ENCODE measurements around the gene CDH5. TPM values are rescaled to one million over a fixed set of nuclear protein-coding genes. Genes with fewer than 3 reads are reported as not detected.

The CDH5 gene
- total RNA-seq, 2 donors from 2014 or later = not detected

DNA sequence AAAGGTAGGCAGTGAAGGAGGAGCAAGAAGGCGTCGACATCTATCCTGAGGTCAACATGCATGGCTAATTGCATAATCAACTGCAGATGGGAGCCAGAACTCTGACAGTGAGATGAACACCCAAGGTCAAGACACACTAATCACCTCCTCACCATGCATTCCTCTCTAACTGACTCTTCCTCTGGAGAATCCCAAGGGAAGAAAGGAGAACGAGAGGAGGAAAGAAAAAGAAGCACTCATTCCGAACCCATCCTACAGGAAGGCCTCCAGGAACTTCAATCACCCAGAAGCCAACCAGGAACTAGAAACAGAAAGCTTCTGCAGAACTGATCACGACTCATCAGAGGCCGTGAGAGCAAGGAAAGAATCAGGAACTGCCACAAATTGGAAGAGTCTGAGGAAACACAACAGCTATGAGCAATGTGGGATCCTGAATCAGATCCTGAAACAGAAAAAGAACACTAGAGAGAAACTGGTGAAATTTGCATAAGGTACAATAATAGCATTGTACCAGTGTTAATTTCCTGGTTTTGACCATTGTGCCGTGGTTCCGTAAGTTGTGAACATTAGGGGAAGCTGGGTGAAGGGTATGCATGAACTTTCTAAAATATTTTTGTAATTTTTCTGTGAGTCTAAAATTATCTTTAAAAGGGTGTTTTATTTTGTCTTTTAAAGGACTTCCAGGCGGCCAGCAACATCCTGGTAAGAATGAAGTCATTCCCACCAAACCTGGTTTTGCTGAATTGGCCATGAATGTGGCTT is 50.6 kb downstream of the CDH5 start:
- DNase-seq (ENCODE audit: low spot score in 2 of 2) = no peak
- no peak for ATAC-seq
- Mint-ChIP-seq H3K36me3 (no peaks in the 10 kb centered on the region), H3K9me3 (peaks cover 0 to 8% of the 10 kb centered on the region in 2 donors), H3K27ac (no peak overlapping the region)

DNA sequence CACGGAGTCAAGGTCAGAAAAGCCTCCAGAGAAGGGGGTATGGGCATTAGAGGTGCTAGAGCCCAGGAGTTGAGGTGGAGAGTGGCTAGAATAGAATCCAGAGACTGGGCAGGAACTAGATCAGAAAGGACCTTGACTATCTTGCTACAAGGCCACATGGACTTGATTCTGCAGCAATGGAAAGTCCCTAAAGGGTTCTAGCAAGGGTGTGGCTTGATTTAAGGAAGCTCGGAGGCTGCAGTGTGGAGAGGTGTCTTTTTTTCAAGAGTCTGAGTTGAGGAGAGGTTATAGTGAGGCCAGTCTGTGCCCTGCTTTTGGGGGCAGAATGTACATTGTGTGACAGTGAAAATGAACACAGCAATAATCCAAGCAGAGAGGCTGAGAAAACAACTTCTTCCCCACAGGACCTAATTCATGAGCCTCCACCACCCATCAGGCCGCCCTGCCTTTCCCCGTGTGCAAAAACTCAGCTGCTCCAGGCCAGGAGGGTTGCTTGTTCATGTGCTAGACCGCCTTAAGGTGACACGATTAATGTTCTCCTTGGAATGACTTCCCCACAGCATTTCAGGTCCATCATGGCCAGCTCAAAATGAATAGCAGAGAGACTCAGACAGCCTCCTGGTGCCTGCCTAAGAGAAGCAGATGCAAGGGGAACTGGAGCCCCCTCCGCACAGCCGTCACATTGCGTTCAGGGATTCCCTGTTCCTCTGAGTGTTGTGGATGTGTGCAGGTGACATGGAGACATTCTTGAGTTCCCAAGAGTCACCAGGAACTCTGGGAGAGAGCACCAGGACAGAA is 51.9 kb downstream of the CDH5 start:
- ATAC-seq = no peak

DNA sequence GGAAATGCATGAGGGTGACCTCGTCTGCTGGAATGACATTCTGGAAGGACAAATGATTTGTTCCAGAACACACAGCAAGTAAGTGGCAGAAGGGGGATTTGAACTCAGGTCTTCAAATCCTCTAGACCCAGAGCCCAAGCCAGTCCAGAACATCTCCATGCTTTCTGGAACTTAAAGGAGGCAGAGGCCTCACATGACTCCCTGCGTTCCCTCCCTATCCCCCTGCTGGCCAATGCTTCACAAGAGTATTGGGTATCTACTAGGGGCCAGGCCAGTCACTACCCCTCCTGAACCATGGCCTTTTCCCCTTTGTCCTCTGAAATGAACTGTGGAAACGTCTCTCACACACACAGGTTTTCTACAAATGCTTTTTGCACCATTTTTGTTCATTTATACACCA is 53.0 kb downstream of the CDH5 start:
- Mint-ChIP-seq H3K36me3 (no peaks in the 10 kb centered on the region), H3K27ac (no peak overlapping the region), H3K9me3 (peaks cover 0 to 4% of the 10 kb centered on the region in 2 donors)
- DNase-seq (ENCODE audit: low spot score in 2 of 2) = no peak
- ATAC-seq = no peak

More for the DNA sequence above, 51.9 kb downstream of the CDH5 start:
- Mint-ChIP-seq H3K9me3 (peaks cover 0 to 8% of the 10 kb centered on the region in 2 donors), H3K36me3 (no peaks in the 10 kb centered on the region), H3K27ac (no peak overlapping the region)
- no peak for DNase-seq (ENCODE audit: low spot score in 2 of 2)

DNA sequence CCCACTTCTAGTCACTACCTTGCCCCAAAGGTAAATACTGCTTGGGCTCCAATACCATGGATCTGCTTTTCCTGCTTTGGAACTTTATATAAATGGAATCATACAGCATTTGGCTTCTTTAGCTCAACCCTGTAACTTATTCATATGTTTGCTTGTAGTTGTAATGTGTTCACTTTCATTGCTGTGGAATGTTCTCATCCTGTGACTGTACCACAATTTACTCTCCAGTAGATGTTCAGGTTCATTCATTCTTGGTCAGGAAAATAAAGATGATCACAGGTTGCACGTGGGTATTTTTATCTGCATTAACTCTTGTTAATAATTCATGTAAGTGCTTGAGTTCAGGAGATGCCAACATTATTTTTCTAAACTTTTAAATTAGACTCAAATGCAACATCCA is 53.9 kb downstream of the CDH5 start:
- DNase-seq (ENCODE audit: low spot score in 2 of 2) (no peak), ATAC-seq (no peak)
- H3K27ac Mint-ChIP-seq = no peak overlapping the region

DNA sequence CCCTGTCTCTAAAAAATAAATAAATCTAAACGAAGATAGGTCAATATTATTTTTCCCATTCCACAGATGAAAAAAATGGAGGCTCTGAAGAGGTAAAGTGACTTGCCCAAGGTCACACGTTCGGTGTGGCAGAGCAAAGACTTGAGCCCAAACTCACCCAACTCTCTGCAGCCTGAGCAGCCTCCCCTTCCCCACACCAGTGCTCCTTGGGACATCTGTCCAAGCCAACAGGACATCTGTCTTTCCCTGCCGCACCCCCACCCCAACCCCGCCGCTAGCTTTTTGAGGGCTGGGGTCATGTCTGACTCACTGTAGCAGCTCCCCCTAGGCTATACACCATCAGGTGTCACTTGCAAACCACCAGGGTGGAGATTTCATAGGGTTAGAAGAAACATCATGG is 55.4 kb downstream of the CDH5 start:
- DNase-seq (ENCODE audit: low spot score in 2 of 2) (no peak), ATAC-seq (no peak)
- no peaks in the 10 kb centered on the region for H3K9me3 Mint-ChIP-seq
- H3K36me3 Mint-ChIP-seq = no peaks in the 10 kb centered on the region
- no peak overlapping the region for H3K27ac Mint-ChIP-seq

More for the DNA sequence above, 53.9 kb downstream of the CDH5 start:
- Mint-ChIP-seq H3K9me3 (no peaks in the 10 kb centered on the region), H3K36me3 (no peaks in the 10 kb centered on the region)

DNA sequence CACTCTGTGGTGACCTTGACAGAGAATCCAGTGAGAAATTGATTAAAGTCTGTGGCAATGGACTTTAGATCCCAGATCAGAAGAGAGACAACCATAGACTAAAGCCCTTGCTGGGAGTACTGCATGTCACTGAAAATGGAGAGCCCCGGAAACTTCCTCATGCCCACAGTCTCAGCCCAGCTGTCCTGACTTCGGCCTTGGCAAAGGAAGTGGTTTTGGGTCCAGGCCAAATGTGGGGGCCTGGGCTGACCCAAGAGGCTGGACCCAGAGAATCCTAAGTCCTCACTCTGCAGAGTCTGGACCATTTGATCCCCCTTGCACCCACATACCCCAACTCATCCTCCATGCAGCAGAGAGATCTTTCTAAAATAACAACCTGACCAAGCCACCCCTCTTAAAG is 55.9 kb downstream of the CDH5 start:
- no peak overlapping the region for H3K27ac Mint-ChIP-seq
- no peaks in the 10 kb centered on the region for H3K36me3 Mint-ChIP-seq
- ATAC-seq (no peak), DNase-seq (ENCODE audit: low spot score in 2 of 2) (no peak)
- no peaks in the 10 kb centered on the region for H3K9me3 Mint-ChIP-seq

DNA sequence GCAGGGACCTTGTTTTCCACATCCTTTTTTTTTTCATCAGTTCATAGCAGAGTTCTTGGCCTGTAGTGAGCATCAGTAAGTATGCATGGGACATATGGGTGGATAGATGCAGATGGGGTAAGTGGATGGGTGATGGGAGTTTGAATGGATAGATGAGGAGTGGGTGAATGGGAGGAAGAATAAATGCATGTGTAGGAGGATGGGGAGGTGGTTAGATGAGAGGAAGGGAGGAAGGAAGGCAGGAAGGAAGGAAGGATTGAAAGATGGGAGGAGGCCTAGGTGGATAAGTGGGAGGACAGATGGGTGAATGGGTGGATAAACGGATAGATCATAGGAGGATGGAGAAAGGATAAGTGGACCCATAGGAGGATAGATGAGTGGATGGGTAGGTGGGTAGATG is 56.7 kb downstream of the CDH5 start:
- no peak for ATAC-seq
- Mint-ChIP-seq H3K27ac (no peak overlapping the region), H3K9me3 (no peaks in the 10 kb centered on the region), H3K36me3 (no peaks in the 10 kb centered on the region)
- DNase-seq (ENCODE audit: low spot score in 2 of 2) = no peak

DNA sequence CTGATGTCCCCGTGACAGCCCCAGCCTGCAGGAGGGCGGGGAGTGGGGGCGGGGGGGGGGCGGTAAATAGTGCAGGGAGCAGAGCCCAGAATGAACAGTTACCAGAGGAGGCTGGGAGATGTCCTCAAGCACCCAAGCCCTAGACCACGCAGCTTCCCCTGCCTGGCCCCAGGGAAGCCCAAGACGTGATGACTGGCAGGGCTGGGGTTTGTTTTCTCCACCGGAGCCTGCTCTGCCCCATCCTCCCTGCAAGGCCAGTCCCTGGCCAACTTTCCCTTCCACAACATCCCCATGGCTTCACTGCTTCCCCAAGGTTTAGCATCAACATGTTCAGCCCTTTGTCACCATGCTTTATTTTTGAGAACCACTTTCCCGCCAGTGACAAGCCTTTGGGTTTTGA is 59.2 kb downstream of the CDH5 start:
- DNase-seq (ENCODE audit: low spot score in 2 of 2) (no peak), ATAC-seq (no peak)
- Mint-ChIP-seq H3K27ac (no peak overlapping the region), H3K36me3 (no peaks in the 10 kb centered on the region), H3K9me3 (no peaks in the 10 kb centered on the region)

DNA sequence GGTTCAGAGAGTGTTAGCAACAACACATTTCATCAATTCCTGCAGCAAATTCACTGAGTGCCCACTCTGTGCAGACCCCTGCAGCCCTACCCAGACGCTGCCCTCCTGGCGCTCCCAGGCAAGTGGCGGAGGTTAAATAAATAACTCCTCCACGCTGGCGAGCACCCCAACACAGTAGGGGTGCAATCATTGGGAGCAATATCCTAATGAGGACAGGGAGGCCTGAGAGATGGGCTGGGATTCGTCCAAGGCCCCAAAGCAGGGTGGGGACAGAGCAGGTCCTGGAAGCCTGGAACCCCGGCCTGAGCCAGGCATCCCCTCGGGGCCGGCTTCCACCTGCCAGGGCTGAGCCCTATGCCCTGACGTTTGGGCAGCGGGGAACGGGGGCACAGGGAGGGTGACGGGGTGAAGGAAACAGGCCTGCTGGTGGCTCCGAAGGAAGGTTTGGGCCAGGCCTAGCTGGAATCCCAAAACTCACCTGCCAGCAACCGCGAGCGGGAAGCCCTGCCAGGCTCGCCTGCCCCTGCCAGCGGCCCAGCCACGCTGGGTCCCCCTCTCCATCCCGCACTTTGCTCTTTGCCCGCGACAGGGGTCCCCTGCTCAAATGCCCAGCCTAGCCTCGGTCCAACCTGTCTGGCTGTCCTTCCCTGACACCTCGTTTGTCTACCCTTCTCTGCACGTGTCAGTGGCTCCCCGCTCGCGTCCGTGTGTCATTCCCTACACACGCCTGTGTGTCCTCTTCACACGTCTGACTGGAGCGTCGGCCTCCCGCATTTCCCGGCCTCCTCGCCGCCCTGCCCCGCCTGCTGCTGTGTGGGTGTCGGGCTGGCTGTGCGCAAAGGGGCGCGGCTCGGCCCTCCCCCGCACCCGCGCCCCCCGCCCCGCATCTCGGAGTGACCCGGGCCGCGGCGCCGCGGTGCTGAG is 59.9 kb downstream of the CDH5 start:
- Mint-ChIP-seq H3K9me3 (no peaks in the 10 kb centered on the region), H3K27ac (no peak overlapping the region), H3K36me3 (no peaks in the 10 kb centered on the region)
- DNase-seq (ENCODE audit: low spot score in 2 of 2) (no peak), ATAC-seq (peak; percentile 5 to 11)

DNA sequence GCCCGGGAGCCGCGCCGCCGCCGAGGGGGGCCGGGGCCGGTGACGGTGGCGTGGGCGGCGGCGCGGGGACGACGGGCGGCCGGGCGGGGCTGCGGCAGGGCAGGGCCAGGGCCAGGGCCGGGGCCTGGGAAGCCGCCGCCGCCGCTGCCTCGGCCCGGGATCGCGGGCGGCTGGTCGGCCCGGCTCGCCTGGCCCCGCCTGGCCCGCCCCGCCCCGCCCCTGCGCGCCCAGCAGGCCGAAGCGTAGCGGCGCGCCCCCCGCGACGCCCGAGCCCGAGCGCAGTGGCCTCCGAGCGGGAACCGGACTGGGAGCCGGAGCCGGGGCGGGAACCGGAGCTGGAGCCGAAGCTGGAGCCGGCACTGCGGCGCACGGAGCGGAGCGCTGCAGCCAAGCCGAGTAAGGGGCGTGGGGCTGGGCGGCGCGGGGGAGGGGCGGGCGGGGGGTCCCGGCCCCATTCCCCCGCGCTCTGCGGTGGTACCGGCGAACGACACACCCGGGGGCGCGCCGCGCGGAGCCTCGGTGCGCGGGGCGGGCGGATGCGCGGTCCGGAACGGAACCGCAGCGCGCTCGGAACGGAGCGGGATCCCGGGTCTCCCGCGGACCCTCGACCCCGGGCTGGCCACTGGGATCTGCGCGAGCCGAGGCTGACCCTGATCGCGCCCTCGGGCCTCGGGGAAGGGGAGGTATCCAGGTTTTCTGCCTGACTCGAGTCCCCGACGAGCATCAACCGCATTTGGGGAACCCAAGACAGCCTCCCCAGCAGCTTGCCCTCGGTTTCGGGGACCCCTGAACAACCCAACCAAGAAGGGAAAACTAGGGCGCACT is 60.8 kb downstream of the CDH5 start, which contains the start of gene BEAN1:
Gene BEAN1, plus strand, starts transcription at position 260 of the 825 bp plus-strand sequence. CDS start 10,382 bp downstream, outside the sequence.
- Mint-ChIP-seq H3K27ac (no peak within 1 kb of the TSS), H3K36me3 (no peaks in the 10 kb centered on the region), H3K9me3 (no peaks in the 10 kb centered on the region)
- ATAC-seq = peak; percentile 33 to 52
- DNase-seq (ENCODE audit: low spot score in 2 of 2) = no peak

DNA sequence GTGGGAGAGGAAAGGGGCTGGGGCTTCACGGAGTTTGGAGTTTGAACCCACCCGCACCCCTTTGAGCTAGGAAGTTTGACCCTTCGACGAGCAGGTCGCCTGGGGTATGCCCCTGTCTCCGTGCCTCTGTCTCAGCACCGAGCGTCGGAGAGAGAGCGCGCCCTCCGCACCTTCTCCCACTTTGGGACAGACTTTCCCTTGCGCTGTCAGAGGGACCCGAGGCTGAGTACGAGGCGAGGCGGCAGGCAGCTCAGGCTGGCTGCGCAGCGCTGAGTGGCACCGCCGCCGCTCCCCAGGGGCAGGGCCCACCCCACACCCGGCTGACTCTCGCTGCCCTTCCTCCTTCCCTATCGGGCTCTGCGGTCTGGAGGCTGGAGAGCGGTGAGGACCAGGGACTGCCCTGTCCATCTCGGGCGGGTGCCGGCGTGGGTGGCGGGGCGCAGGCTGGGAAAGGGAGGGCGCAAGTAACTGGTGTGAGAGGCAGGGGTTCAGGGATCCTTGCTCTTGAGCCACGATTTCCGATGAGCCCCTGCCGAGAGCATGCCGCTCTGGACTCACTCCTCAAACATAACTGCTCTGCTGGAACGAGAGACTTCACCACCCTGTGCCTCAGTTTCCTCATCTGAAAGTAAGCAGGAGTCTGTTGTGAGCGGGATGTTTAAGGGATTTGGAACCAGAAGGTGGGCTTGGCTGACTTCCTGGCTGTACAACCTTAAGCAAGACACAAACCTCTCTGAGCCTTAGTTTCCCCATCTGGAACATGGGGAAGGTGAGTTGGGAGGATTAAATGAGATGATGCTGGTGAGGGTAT is 61.6 kb downstream of the CDH5 start:
- DNase-seq (ENCODE audit: low spot score in 2 of 2) (no peak), ATAC-seq (peak in 1 of 2 donors; percentile 39)
- Mint-ChIP-seq H3K36me3 (no peaks in the 10 kb centered on the region), H3K9me3 (no peaks in the 10 kb centered on the region), H3K27ac (no peak overlapping the region)

DNA sequence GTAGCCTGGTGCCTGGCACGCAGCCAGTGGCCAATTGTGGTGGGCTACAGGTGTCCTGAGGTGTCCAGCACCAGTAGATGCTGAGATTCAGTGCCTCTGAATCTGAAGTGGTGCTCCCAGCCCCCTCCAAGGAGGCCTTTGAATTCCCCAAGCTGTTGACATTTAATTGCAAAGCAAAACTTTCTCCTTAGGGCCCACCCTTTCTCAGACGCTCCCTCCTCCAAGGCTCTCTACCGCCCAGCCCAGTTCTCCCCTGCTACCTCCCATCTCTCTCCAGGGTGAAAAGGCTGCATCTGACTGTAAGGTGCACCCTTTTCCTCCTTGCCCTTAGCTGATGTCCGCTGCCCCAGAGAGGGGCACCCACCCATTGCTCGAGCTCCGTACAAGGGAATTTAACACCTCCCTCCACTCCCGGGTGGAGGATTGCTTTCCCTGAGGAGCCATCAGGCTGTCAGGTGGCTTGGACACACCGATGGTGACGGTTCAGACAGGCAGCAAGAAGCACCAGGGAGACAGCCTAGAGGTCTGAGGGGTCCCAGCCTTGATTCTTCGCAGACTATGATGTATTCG is 62.3 kb downstream of the CDH5 start:
- no peak for ATAC-seq
- Mint-ChIP-seq H3K36me3 (no peaks in the 10 kb centered on the region), H3K9me3 (no peaks in the 10 kb centered on the region), H3K27ac (no peak overlapping the region)
- no peak for DNase-seq (ENCODE audit: low spot score in 2 of 2)

DNA sequence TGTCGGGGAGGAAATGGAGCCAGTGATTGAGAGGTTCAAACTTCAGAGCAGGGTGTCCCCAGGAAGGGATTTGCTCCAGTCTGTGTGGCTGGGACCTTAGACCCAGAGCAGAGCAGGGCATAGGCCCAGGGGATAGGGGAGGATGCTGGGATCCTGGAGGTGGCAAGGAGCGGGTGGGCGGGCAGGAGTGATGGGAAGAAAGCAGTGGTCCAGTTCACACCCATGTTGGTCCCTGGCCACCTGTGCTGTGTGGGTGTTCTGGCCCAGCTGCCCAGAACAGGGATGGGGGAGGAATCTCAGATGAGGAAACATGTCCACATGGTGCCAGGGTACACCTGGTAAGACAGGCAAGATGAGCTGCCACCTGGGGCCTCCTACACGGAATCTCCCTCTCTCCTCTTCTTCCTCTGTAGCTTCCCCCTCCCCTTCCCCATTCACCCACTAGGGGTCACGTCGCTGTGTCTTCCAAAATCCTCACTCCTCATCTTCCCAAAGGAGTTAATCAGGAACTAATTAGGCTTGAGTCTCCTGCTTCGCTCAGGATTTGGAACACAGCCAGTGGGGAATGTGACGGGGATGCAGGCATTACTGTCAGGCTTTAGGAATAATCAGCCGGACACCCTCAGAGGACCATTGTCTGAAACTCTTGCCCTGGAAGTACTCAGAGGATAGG is 62.9 kb downstream of the CDH5 start:
- ATAC-seq (no peak), DNase-seq (ENCODE audit: low spot score in 2 of 2) (no peak)
- Mint-ChIP-seq H3K27ac (no peak overlapping the region), H3K36me3 (no peaks in the 10 kb centered on the region), H3K9me3 (no peaks in the 10 kb centered on the region)

DNA sequence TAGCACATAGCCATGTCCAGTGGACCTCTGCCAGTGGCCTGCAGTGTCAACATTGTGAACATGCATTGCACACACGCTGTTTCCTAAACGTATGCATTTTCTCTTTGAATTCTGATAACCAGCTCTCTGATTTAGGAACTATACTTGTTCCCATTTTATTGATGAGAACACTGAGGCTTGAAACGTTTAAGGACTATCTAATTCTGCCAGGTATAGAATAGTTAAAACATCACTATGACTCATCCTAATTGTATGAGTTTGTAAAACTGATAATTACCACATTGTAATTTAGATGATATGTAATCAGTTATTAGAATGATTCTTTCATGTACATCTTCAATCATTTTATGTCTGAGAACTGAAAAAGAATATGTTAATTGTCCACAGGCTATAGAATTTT is 63.7 kb downstream of the CDH5 start:
- Mint-ChIP-seq H3K27ac (no peak overlapping the region), H3K9me3 (no peaks in the 10 kb centered on the region), H3K36me3 (no peaks in the 10 kb centered on the region)
- DNase-seq (ENCODE audit: low spot score in 2 of 2) (no peak), ATAC-seq (no peak)

DNA sequence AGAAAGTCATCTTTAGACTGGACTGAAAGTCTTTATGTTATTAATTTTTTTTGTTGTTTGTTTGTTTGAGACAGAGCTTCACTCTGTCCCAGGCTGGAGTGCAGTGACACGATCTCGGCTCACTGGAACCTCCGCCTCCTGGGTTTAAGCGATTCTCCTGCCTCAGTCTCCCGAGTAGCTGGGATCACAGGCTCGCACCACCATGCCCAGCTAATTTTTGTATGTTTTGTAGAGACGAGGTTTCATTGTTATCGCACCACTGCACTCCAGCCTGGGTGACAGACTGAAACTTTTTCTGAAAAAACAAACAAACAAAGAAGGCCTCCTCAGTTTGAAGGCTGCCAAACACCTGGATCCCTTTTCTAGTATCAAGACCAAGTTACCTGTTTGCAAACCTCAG is 65.3 kb downstream of the CDH5 start:
- Mint-ChIP-seq H3K27ac (no peak overlapping the region), H3K9me3 (no peaks in the 10 kb centered on the region), H3K36me3 (no peaks in the 10 kb centered on the region)
- ATAC-seq = no peak
- DNase-seq (ENCODE audit: low spot score in 2 of 2) = no peak
